SU-DHL-6 (cell line): ENCODE results near the gene MOB3A.
A peak's percentile ranks its signal among the peaks of the same experiment; 100 is the strongest.

Experiments
- H2AFZ ChIP-seq: fragments of 200-600 bp; sonication (generic); 2 replicates; pipeline ENCODE4 v1.6.1; 2014; ENCODE audit warnings: low read depth, mild to moderate bottlenecking, moderate library complexity, mixed read lengths, antibody characterized with exemption, low read length; ENCODE audit not compliant: severe bottlenecking
- H3F3A ChIP-seq: fragments of 200-600 bp; shearing (Covaris generic); 2 replicates; pipeline ENCODE4 v1.6.0; 2016; ENCODE audit warnings: antibody characterized with exemption, mild to moderate bottlenecking; ENCODE audit not compliant: insufficient read depth
- H3K27ac ChIP-seq: fragments of 200-600 bp; sonication (generic); 2 replicates; pipeline ENCODE4 v1.5.1; 2016; ENCODE audit warnings: low read depth, mild to moderate bottlenecking, low read length, moderate library complexity, mixed read lengths
- H3K27me3 ChIP-seq: fragments of 200-600 bp; sonication (generic), shearing (Covaris generic); 2 replicates; pipeline ENCODE4 v1.6.0; 2014; ENCODE audit warnings: mild to moderate bottlenecking, low read length
- H3K36me3 ChIP-seq: fragments of 200-600 bp; sonication (generic); 2 replicates; pipeline ENCODE4 v1.6.1; 2014; ENCODE audit warnings: mild to moderate bottlenecking, low read length, mixed read lengths
- H3K4me2 ChIP-seq: fragments of 300-600, 200-600 bp; shearing (Covaris generic), sonication (generic); 2 replicates; pipeline ENCODE4 v1.6.0; 2014; ENCODE audit warnings: low read length, low read depth, mild to moderate bottlenecking; ENCODE audit not compliant: poor library complexity, severe bottlenecking
- H3K4me3 ChIP-seq: fragments of 200-600 bp; sonication (generic); 2 replicates; pipeline ENCODE4 v1.5.1; 2014; ENCODE audit warnings: antibody characterized with exemption, low read length, mild to moderate bottlenecking, mixed read lengths; ENCODE audit not compliant: insufficient read depth, poor library complexity, severe bottlenecking
- H3K79me2 ChIP-seq: fragments of 200-600 bp; sonication (generic); 2 replicates; pipeline ENCODE4 v1.6.1; 2014; ENCODE audit warnings: mild to moderate bottlenecking, low read length, moderate library complexity; ENCODE audit not compliant: insufficient read depth
- H3K9ac ChIP-seq: fragments of 200-600 bp; sonication (generic); 2 replicates; pipeline ENCODE4 v1.7.0; 2014; ENCODE audit warnings: mild to moderate bottlenecking, low read length
- H3K9me2 ChIP-seq: fragments of 200-600 bp; sonication (generic); replicated peaks from 2 replicates; pipeline ENCODE4 v1.6.1; 2014; ENCODE audit warnings: low read length; ENCODE audit not compliant: insufficient read depth
- H3K9me3 ChIP-seq: fragments of 200-600 bp; sonication (generic); 2 replicates; pipeline ENCODE4 v1.6.1; 2014; ENCODE audit warnings: low read length, mixed read lengths; ENCODE audit not compliant: insufficient read depth
- H4K20me1 ChIP-seq: fragments of 200-600 bp; sonication (generic); 2 replicates; pipeline ENCODE4 v1.6.1; 2014; ENCODE audit warnings: low read depth, mild to moderate bottlenecking, antibody characterized with exemption, low read length, moderate library complexity, mixed read lengths
- EZH2phosphoT487 ChIP-seq: fragments of 200-600 bp; sonication (generic), shearing (Covaris generic); conservative IDR thresholded peaks from 2 replicates; pipeline ENCODE4 v1.6.1; 2018; ENCODE audit warnings: mild to moderate bottlenecking, antibody characterized with exemption, low read length, moderate library complexity, mixed read lengths
- TF ChIP-seq, protein P1 (sequence below): fragments of 200-600 bp; sonication (generic); IDR thresholded peaks from one replicate; pipeline ENCODE4 v1.5.1; 2017; ENCODE audit warnings: antibody characterized with exemption, mild to moderate bottlenecking, low read length, moderate library complexity; ENCODE audit not compliant: insufficient read depth, poor library complexity, severe bottlenecking

MOB3A gene

GRCh38 chr19:2096034-2096479 is at the start of gene MOB3A:
Gene MOB3A (minus strand): TSS chr19:2096326. CDS start chr19:2078560, 17,766 bp downstream.
- H3K9me3 ChIP-seq, result no peaks in the 10 kb centered on the region
- H3K27ac ChIP-seq, result peak within 1 kb of the TSS; percentile 98
- H3F3A ChIP-seq, result peaks cover 28% of the 10 kb centered on the region
- H3K9me2 ChIP-seq, result no peaks in the 10 kb centered on the region
- H2AFZ ChIP-seq, result no peak within 1 kb of the TSS
- H3K4me2 ChIP-seq, result peak within 1 kb of the TSS; percentile 80
- no peaks in the 10 kb centered on the region for H3K36me3 ChIP-seq
- H3K79me2 ChIP-seq, result peaks cover 41% of the 10 kb centered on the region
- H3K4me3 ChIP-seq, result peak within 1 kb of the TSS; percentile 73
- TF ChIP-seq EZH2phosphoT487, result no peak
- TF ChIP-seq, protein P1, sequence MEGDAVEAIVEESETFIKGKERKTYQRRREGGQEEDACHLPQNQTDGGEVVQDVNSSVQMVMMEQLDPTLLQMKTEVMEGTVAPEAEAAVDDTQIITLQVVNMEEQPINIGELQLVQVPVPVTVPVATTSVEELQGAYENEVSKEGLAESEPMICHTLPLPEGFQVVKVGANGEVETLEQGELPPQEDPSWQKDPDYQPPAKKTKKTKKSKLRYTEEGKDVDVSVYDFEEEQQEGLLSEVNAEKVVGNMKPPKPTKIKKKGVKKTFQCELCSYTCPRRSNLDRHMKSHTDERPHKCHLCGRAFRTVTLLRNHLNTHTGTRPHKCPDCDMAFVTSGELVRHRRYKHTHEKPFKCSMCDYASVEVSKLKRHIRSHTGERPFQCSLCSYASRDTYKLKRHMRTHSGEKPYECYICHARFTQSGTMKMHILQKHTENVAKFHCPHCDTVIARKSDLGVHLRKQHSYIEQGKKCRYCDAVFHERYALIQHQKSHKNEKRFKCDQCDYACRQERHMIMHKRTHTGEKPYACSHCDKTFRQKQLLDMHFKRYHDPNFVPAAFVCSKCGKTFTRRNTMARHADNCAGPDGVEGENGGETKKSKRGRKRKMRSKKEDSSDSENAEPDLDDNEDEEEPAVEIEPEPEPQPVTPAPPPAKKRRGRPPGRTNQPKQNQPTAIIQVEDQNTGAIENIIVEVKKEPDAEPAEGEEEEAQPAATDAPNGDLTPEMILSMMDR, result peak; percentile 22
- H4K20me1 ChIP-seq, result no peaks in the 10 kb centered on the region
- peak within 1 kb of the TSS; percentile 78 for H3K9ac ChIP-seq
- H3K27me3 ChIP-seq, result no peaks in the 10 kb centered on the region

DNA sequence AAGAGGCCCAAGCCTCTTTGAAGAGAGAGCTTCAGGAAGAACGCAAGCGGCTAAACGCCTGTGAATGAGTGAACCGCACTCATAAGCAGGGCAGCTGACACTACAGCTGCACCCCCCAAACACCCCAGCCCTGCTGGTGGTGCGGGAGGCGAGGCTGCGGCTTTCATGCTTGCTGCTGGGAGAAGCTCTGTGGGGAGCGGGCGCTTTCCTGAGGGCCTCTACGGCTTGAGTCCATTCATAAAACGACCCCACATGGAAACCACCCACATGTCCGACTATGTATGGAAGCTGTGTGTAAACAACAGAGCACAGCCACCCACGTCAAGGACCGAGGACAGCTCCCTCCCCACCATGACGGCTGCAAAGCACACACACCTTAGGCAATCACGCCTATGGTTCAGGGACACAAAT is 49.7 kb upstream of the MOB3A start:
- no peaks in the 10 kb centered on the region; the same call in 1 of the 2 replicates for H4K20me1 ChIP-seq
- H3K9ac ChIP-seq, result no peak overlapping the region
- peaks cover 92% of the 10 kb centered on the region for H3K79me2 ChIP-seq
- H3K27me3 ChIP-seq, result no peaks in the 10 kb centered on the region
- no peak overlapping the region for H3K27ac ChIP-seq
- no peaks in the 10 kb centered on the region for H3K36me3 ChIP-seq
- no peak overlapping the region for H3K4me3 ChIP-seq
- H3K9me3 ChIP-seq, result no peaks in the 10 kb centered on the region
- TF ChIP-seq, protein P1, result no peak
- no peak for TF ChIP-seq EZH2phosphoT487
- no peaks in the 10 kb centered on the region for H3K9me2 ChIP-seq
- no peaks in the 10 kb centered on the region for H3F3A ChIP-seq
- no peak overlapping the region for H2AFZ ChIP-seq
- no peak overlapping the region for H3K4me2 ChIP-seq

DNA sequence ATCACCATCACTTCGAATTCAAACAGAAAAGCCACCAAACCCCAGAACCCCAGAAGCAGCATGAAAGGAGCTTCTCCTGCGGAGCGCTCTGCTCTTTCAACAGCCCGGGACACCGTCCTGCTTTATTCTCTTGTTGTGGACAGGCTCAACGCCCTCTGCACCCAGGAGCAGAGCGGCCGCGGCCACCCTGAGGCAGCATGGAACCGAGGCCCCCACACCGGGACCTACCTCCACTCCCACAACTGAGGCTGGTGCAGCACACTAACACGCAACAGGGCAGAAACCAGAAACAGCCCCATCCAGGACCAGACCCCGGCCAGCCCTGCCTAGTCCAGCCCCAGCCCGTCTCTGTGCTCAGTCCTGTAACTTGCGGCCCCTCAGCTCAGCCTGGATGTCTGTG is 48.1 kb upstream of the MOB3A start:
- Histone ChIP-seq H3K9me2 (no peaks in the 10 kb centered on the region), H3K27me3 (no peaks in the 10 kb centered on the region), H3K36me3 (no peaks in the 10 kb centered on the region), H3F3A (no peaks in the 10 kb centered on the region), H2AFZ (no peak overlapping the region), H3K9me3 (no peaks in the 10 kb centered on the region), H3K79me2 (peaks cover 89% of the 10 kb centered on the region), H3K4me2 (no peak overlapping the region), H3K27ac (no peak overlapping the region), H3K4me3 (no peak overlapping the region), H3K9ac (no peak overlapping the region), H4K20me1 (no peaks in the 10 kb centered on the region)
- TF ChIP-seq EZH2phosphoT487, result no peak

DNA sequence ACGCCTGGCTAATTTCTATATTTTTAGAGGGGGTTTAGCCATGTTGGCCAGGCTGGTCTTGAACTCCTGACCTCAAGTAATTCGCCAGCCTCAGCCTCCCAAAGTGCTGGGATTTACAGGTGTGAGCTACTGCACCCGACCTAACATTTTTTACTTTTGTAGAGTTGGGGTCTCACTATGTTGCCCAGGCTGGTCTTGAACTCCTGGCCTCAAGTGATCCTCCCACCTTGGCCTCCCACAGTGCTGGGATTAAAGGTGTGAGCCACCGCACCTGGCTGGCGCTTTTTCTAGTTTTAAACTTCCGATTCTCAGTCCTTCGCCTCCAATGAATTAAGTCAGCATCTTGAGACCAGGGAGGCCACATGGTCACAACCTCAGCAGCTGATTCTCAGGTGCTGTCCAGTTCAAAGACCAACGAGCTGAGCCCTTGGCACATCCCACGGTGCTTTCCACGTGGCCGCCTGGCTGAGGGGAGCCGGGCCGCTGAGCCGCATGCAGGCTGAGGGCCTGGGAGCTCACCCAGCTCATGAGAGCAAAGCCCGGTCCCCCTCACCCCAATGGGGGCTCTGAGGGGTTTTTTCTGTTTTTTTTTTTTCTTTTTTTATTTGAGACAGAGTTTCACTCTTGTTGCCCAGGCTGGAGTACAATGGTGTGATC is 46.2 kb upstream of the MOB3A start:
- H2AFZ ChIP-seq, result no peak overlapping the region
- H3K36me3 ChIP-seq, result no peaks in the 10 kb centered on the region
- TF ChIP-seq, protein P1, result no peak
- no peak for TF ChIP-seq EZH2phosphoT487
- H3F3A ChIP-seq, result no peaks in the 10 kb centered on the region
- H3K4me3 ChIP-seq, result no peak overlapping the region
- no peaks in the 10 kb centered on the region for H3K9me3 ChIP-seq
- H3K27ac ChIP-seq, result no peak overlapping the region
- H3K4me2 ChIP-seq, result no peak overlapping the region
- H3K27me3 ChIP-seq, result no peaks in the 10 kb centered on the region
- no peaks in the 10 kb centered on the region for H3K9me2 ChIP-seq
- H4K20me1 ChIP-seq, result no peaks in the 10 kb centered on the region
- peaks cover 70% of the 10 kb centered on the region for H3K79me2 ChIP-seq
- no peak overlapping the region for H3K9ac ChIP-seq
